HG03175 (cell line): ENCODE results near the gene SPSB4.

ENCODE experiments used
- ATAC-seq: cut with Tn5 transposase; IDR thresholded peaks from one replicate; pipeline ENCODE4 v1.9.1; 2021; ENCODE audit warnings: mild to moderate bottlenecking, moderate library complexity; ENCODE audit not compliant: unreplicated experiment

Gene SPSB4

GRCh38 chr3:141150081-141150830 lies 99.1 kb downstream of the SPSB4 start:
- ATAC-seq = no peak

GRCh38 chr3:141150931-141151330 lies 99.8 kb downstream of the SPSB4 start:
- no peak for ATAC-seq

GRCh38 chr3:141151439-141151838 lies 100.3 kb downstream of the SPSB4 start:
- ATAC-seq = no peak

GRCh38 chr3:141152130-141152529 lies 101.0 kb downstream of the SPSB4 start:
- ATAC-seq = no peak

GRCh38 chr3:141152801-141153678 lies 101.9 kb downstream of the SPSB4 start:
- ATAC-seq = no peak

- no peak for ATAC-seq
Observed at GRCh38 chr3:141153679-141153966, 102.5 kb downstream of the SPSB4 start.

- no peak for ATAC-seq
Observed at GRCh38 chr3:141164852-141165251, 113.7 kb downstream of the SPSB4 start.

GRCh38 chr3:141167681-141168080 lies 116.5 kb downstream of the SPSB4 start:
- no peak for ATAC-seq

- ATAC-seq = no peak
Observed at GRCh38 chr3:141170678-141171295, 119.6 kb downstream of the SPSB4 start.

- no peak for ATAC-seq
Observed at GRCh38 chr3:141174674-141175073, 123.5 kb downstream of the SPSB4 start.

- no peak for ATAC-seq
Observed at GRCh38 chr3:141176775-141177174, 125.6 kb downstream of the SPSB4 start.

GRCh38 chr3:141178026-141178425 lies 126.9 kb downstream of the SPSB4 start:
- ATAC-seq = no peak

- no peak for ATAC-seq
Observed at GRCh38 chr3:141178551-141178950, 127.4 kb downstream of the SPSB4 start.

- ATAC-seq = no peak
Observed at GRCh38 chr3:141179983-141180382, 128.8 kb downstream of the SPSB4 start.

- ATAC-seq = no peak
Observed at GRCh38 chr3:141181196-141181595, 130.0 kb downstream of the SPSB4 start.

GRCh38 chr3:141181819-141182218 lies 130.7 kb downstream of the SPSB4 start:
- no peak for ATAC-seq

GRCh38 chr3:141183606-141184005 lies 132.5 kb downstream of the SPSB4 start:
- ATAC-seq = no peak

- ATAC-seq = no peak
Observed at GRCh38 chr3:141184430-141184829, 133.3 kb downstream of the SPSB4 start.

- no peak for ATAC-seq
Observed at GRCh38 chr3:141191097-141191749, 140.1 kb downstream of the SPSB4 start.

- peak; percentile 99 for ATAC-seq
Observed at GRCh38 chr3:141192345-141192744, 141.2 kb downstream of the SPSB4 start.

GRCh38 chr3:141193066-141193830 lies 142.1 kb downstream of the SPSB4 start:
- no peak for ATAC-seq
